ENCODE data around the gene DEPDC1. TPM values are rescaled to one million over a fixed set of nuclear protein-coding genes. Genes with fewer than 3 reads are reported as not detected.

The DEPDC1 gene
- total RNA-seq, 1 experiment from 2014 or later = 61.9 TPM

DNA sequence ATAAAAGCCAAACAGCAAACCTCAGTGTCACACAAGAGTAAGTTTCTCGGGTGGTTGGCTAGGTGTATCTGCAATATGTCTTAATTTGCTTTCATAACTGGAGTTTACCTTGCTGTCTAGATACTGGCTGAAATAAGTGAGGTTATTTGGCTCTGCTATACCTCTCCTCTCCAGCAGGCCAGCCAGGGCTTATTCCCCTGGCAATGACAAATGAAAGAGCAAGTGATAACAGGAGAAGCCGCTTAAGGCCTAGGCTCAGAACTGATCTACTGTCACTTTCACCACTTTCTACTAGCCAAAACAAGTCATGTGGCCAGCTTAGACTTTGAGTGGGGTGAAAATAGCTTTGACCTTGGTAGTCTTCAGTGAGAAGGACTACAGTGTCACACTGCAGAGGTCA is 42.3 kb downstream of the DEPDC1 start:
- H3K79me2 ChIP-seq (ENCODE audit: insufficient read depth, low read length) = no peaks in the 10 kb centered on the region
- ATAC-seq = peak; percentile 67
- ChIA-PET POLR2A (no interaction called here), CTCF (no interaction called here), RAD21 (ENCODE audit: low non-redundant PET in 1 of 2, low total read pairs in 2 of 2, uncharacterized antibody in 2 of 2, unreplicated experiment in 2 of 2) (no interaction called here)
- no peak overlapping the region for H3K4me3 ChIP-seq (replicated peaks in 1 of 2; ENCODE audit: low read depth in 1 of 2, low read length in 2 of 2)
- H3K9me3 ChIP-seq (ENCODE audit: control insufficient read depth in 1 of 2, insufficient read depth in 1 of 2, low read depth in 1 of 2, low read length in 2 of 2) = no peaks in the 10 kb centered on the region
- intact Hi-C loops (cut with micrococcal nuclease) = no loop called here
- peaks cover 0 to 11% of the 10 kb centered on the region in 2 experiments; a peak in 2 of 4 replicates for H3K4me1 ChIP-seq (ENCODE audit: control insufficient read depth in 1 of 2, insufficient read depth in 2 of 2, low read length in 2 of 2)
- H4K20me1 ChIP-seq (ENCODE audit: insufficient read depth) = no peaks in the 10 kb centered on the region
- DNase-seq (ENCODE audit: low read depth, low spot score) = no peak
- no peak overlapping the region for H2AFZ ChIP-seq (ENCODE audit: low read depth, low read length, poor library complexity, severe bottlenecking)
- H3K4me2 ChIP-seq (ENCODE audit: low read length) = no peak overlapping the region
- TF ChIP-seq, protein P1, sequence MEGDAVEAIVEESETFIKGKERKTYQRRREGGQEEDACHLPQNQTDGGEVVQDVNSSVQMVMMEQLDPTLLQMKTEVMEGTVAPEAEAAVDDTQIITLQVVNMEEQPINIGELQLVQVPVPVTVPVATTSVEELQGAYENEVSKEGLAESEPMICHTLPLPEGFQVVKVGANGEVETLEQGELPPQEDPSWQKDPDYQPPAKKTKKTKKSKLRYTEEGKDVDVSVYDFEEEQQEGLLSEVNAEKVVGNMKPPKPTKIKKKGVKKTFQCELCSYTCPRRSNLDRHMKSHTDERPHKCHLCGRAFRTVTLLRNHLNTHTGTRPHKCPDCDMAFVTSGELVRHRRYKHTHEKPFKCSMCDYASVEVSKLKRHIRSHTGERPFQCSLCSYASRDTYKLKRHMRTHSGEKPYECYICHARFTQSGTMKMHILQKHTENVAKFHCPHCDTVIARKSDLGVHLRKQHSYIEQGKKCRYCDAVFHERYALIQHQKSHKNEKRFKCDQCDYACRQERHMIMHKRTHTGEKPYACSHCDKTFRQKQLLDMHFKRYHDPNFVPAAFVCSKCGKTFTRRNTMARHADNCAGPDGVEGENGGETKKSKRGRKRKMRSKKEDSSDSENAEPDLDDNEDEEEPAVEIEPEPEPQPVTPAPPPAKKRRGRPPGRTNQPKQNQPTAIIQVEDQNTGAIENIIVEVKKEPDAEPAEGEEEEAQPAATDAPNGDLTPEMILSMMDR (IDR thresholded peaks at IDR 0.05 in 2 of 3, conservative IDR thresholded peaks at IDR 0.05 in 1 of 3; ENCODE audit: borderline replicate concordance in 1 of 3, insufficient read depth in 1 of 3, low read depth in 2 of 3, low read length in 2 of 3) = peak in 1 of 3 experiments; percentile 33; a peak in 2 of 6 replicates
- no peak for TF ChIP-seq ATF3 (IDR thresholded peaks at IDR 0.05)
- H3K9me2 ChIP-seq (ENCODE audit: insufficient read depth) = no peaks in the 10 kb centered on the region
- H3K27me3 ChIP-seq (ENCODE audit: insufficient read depth, low read length) = no peaks in the 10 kb centered on the region
- H3K36me3 ChIP-seq (ENCODE audit: control insufficient read depth in 1 of 2, insufficient read depth in 2 of 2, low read length in 2 of 2) = no peaks in the 10 kb centered on the region
- no peak overlapping the region for H3K9ac ChIP-seq (ENCODE audit: low read length)
- no peak overlapping the region for H3K27ac ChIP-seq (ENCODE audit: low read depth, low read length)
- BruUV-seq (replicated peaks) = no TSS peak

GRCh38 chr1:68453060-68453670 is 43.7 kb downstream of the DEPDC1 start:
- Histone ChIP-seq H4K20me1 (ENCODE audit: insufficient read depth) (no peaks in the 10 kb centered on the region), H3K4me3 (replicated peaks in 1 of 2; ENCODE audit: low read depth in 1 of 2, low read length in 2 of 2) (no peak overlapping the region), H3K79me2 (ENCODE audit: insufficient read depth, low read length) (no peaks in the 10 kb centered on the region), H3K36me3 (ENCODE audit: control insufficient read depth in 1 of 2, insufficient read depth in 2 of 2, low read length in 2 of 2) (no peaks in the 10 kb centered on the region; a peak in 1 of 4 replicates), H3K9me3 (ENCODE audit: control insufficient read depth in 1 of 2, insufficient read depth in 1 of 2, low read depth in 1 of 2, low read length in 2 of 2) (no peaks in the 10 kb centered on the region), H3K4me2 (ENCODE audit: low read length) (no peak overlapping the region), H2AFZ (ENCODE audit: low read depth, low read length, poor library complexity, severe bottlenecking) (no peak overlapping the region), H3K27ac (ENCODE audit: low read depth, low read length) (no peak overlapping the region), H3K9ac (ENCODE audit: low read length) (no peak overlapping the region), H3K9me2 (ENCODE audit: insufficient read depth) (no peaks in the 10 kb centered on the region), H3K4me1 (ENCODE audit: control insufficient read depth in 1 of 2, insufficient read depth in 2 of 2, low read length in 2 of 2) (no peaks in the 10 kb centered on the region), H3K27me3 (ENCODE audit: insufficient read depth, low read length) (no peaks in the 10 kb centered on the region)
- DNase-seq (ENCODE audit: low read depth, low spot score) = no peak
- ChIA-PET POLR2A (no interaction called here), CTCF (no interaction called here), RAD21 (ENCODE audit: low non-redundant PET in 1 of 2, low total read pairs in 2 of 2, uncharacterized antibody in 2 of 2, unreplicated experiment in 2 of 2) (no interaction called here)
- BruUV-seq (replicated peaks) = no TSS peak
- intact Hi-C loops (cut with micrococcal nuclease) = no loop called here
- TF ChIP-seq ZFX (IDR thresholded peaks at IDR 0.05) = no peak
- TF ChIP-seq SIN3A (IDR thresholded peaks at IDR 0.05; ENCODE audit: low read depth) = no peak
- no peak for TF ChIP-seq MAX (IDR thresholded peaks at IDR 0.05)
- no peak for TF ChIP-seq RAD21 (IDR thresholded peaks at IDR 0.05; ENCODE audit: low read depth)
- TF ChIP-seq FOSL1 (IDR thresholded peaks at IDR 0.05; ENCODE audit: low read depth) = no peak
- no peak for TF ChIP-seq CEBPB (IDR thresholded peaks at IDR 0.05; ENCODE audit: low read depth)
- no peak for TF ChIP-seq YY1 (IDR thresholded peaks at IDR 0.05; ENCODE audit: extremely low read depth, insufficient replicate concordance, low read depth, low read length)
- no peak for TF ChIP-seq ZNF274 (IDR thresholded peaks at IDR 0.05; ENCODE audit: low read depth, low read length)
- TF ChIP-seq POLR2A (IDR thresholded peaks at IDR 0.05; ENCODE audit: borderline replicate concordance, extremely low read depth, insufficient read depth, insufficient read length) = no peak
- no peak for TF ChIP-seq ELF1 (IDR thresholded peaks at IDR 0.05; ENCODE audit: borderline replicate concordance, low read depth)
- TF ChIP-seq JUND (IDR thresholded peaks at IDR 0.05) = no peak
- no peak for ATAC-seq

Data from HCT116 (cell line).